ENCODE results near the gene TPCN1. TPM values are rescaled to one million over a fixed set of nuclear protein-coding genes. Genes with fewer than 3 reads are reported as not detected.

TPCN1 gene
- total RNA-seq, 1 donor from 2014 or later, result 8.4 TPM

DNA sequence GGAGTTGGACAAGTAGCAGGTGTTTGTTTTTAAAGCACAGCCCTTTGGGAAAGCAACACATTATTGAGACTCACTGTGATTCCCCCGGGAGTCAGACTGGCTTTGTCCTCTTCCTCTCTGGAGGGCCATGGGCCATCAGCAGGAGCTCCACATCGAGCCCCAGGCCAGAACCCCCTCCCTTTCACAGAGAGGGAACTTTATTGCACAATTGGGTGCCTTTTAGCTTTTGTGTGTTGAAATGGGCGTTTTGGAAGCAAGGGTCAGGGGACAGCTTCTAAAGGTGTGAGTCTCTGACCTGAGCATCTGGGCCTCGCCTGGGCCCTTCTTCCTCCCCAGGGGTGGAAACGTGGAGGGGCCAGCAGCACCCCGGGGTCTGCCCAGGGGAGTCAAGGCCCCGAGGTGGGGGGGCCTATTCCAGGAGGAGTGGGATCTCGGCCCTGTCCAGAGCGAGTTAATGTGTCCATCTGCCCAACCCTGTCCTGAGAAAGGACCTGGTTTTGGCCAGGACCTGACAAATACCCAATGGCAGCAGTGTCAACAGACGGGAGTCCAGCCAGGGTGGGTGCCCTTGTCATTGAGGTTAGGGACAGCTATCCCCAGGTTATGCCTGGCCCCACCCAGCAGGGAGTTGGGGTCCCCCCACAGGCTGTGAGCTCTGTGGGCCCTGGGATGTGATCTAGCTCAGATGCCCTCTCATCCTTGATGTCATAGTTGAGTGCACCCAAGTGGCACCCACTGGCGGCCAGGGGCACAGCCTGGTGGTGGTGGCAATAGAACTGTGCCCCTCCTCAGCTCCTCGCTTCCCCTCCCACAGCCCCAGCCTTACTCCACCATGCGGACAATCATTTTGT lies 76.6 kb downstream of the TPCN1 start:
- Mint-ChIP-seq H3K27ac (ENCODE audit: unreplicated experiment) (no peak overlapping the region), H3K4me1 (ENCODE audit: unreplicated experiment) (peaks cover 7% of the 10 kb centered on the region), H3K9me3 (ENCODE audit: unreplicated experiment) (no peaks in the 10 kb centered on the region), H3K36me3 (ENCODE audit: low read depth, unreplicated experiment) (peaks cover 16% of the 10 kb centered on the region), H3K4me3 (ENCODE audit: unreplicated experiment) (no peak overlapping the region), H3K27me3 (ENCODE audit: unreplicated experiment) (no peaks in the 10 kb centered on the region)
- no peak for DNase-seq (ENCODE audit: low spot score)
- TF ChIP-seq, protein P1, sequence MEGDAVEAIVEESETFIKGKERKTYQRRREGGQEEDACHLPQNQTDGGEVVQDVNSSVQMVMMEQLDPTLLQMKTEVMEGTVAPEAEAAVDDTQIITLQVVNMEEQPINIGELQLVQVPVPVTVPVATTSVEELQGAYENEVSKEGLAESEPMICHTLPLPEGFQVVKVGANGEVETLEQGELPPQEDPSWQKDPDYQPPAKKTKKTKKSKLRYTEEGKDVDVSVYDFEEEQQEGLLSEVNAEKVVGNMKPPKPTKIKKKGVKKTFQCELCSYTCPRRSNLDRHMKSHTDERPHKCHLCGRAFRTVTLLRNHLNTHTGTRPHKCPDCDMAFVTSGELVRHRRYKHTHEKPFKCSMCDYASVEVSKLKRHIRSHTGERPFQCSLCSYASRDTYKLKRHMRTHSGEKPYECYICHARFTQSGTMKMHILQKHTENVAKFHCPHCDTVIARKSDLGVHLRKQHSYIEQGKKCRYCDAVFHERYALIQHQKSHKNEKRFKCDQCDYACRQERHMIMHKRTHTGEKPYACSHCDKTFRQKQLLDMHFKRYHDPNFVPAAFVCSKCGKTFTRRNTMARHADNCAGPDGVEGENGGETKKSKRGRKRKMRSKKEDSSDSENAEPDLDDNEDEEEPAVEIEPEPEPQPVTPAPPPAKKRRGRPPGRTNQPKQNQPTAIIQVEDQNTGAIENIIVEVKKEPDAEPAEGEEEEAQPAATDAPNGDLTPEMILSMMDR (IDR thresholded peaks at IDR 0.05; ENCODE audit: unreplicated experiment), result no peak

DNA sequence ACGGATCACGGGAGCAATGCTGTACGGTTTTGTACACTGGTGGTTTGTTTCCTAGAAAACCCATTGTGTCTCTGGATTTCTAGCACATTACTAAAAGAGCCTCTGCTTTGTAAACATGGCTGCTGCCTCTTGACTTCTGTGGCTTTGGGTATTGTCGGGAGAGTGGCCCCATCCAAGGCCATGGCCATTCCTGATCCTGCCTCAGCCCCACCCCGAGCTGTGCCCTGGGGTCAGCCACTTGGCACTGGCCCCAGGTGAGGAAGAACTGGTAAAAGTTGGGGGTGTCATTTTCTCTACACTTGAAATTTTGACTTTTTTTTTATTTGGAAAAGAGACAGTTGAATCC lies 77.2 kb downstream of the TPCN1 start:
- no peak for DNase-seq (ENCODE audit: low spot score)
- Mint-ChIP-seq H3K4me3 (ENCODE audit: unreplicated experiment) (no peak overlapping the region), H3K4me1 (ENCODE audit: unreplicated experiment) (peaks cover 12% of the 10 kb centered on the region), H3K9me3 (ENCODE audit: unreplicated experiment) (no peaks in the 10 kb centered on the region), H3K27ac (ENCODE audit: unreplicated experiment) (no peak overlapping the region), H3K27me3 (ENCODE audit: unreplicated experiment) (no peaks in the 10 kb centered on the region), H3K36me3 (ENCODE audit: low read depth, unreplicated experiment) (peaks cover 18% of the 10 kb centered on the region)
- TF ChIP-seq, protein P1 (IDR thresholded peaks at IDR 0.05; ENCODE audit: unreplicated experiment), result no peak

DNA sequence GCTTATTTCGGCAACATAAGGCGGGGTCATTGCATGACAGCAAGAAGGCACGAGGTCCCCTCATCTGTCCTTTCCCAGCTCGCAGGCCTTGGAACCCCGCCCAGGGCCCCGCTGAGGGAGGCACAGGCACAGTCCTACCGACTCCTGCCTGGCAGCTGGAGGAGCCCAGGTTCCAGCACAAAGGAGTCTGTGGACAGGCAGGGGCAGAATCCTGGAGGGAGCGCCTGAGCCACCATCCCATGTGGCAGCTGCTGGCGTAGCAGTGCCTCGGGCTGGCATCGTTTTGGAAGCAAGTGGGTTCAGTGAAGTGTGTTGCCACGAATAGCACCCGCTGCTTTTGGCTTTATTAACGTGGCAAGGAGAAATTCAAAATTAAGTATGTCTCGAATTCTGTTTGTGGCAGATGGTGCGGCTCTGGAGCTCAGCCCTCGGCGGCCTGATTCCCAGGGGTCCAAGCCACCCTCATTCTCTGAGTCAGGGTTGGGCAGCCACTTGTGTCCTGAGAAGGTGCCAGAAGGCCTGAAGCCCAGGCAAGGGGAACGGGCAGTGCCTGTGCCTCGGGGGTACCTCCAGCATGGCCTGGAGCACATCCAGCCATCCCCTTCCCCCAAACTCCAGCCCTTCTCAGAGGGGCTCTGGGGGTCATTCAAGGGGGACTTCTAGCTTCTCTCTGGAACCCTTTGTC lies 77.7 kb downstream of the TPCN1 start:
- no peak for DNase-seq (ENCODE audit: low spot score)
- H3K4me3 Mint-ChIP-seq (ENCODE audit: unreplicated experiment), result no peak overlapping the region
- peaks cover 12% of the 10 kb centered on the region for H3K4me1 Mint-ChIP-seq (ENCODE audit: unreplicated experiment)
- no peak overlapping the region for H3K27ac Mint-ChIP-seq (ENCODE audit: unreplicated experiment)
- peaks cover 1% of the 10 kb centered on the region for H3K27me3 Mint-ChIP-seq (ENCODE audit: unreplicated experiment)
- no peaks in the 10 kb centered on the region for H3K9me3 Mint-ChIP-seq (ENCODE audit: unreplicated experiment)
- peaks cover 18% of the 10 kb centered on the region for H3K36me3 Mint-ChIP-seq (ENCODE audit: low read depth, unreplicated experiment)
- TF ChIP-seq, protein P1 (IDR thresholded peaks at IDR 0.05; ENCODE audit: unreplicated experiment), result no peak

DNA sequence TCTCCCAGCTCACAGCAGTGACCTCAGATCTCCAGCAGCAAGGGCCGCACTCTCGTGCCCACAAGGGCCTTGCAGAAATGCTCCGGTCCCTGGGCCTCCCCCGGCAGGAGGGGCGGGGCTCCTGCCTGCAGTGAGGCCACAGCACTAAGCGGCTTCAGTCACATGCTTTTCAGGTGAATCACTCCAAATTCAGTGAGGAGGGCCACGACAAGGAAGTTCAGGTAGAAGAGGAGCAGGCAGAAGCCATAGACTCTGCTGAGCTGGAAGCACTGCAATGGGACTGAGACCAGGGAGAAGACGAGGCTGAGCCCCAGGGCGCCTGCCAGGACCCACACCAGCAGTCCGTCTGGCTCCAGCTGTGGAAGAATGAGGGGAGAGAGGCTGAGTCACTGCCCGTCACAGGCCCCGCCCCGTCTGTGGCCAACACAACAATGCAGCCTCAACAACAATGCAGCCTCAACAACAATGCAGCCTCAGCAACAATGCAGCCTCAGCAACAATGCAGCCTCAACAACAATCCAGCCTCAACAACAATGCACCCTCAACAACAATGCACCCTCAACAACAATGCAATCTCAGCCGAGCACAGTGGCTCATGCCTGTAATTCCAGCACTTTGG lies 78.5 kb downstream of the TPCN1 start:
- no peak for DNase-seq (ENCODE audit: low spot score)
- Mint-ChIP-seq H3K27ac (ENCODE audit: unreplicated experiment) (no peak overlapping the region), H3K27me3 (ENCODE audit: unreplicated experiment) (peaks cover 1% of the 10 kb centered on the region), H3K9me3 (ENCODE audit: unreplicated experiment) (no peaks in the 10 kb centered on the region), H3K4me1 (ENCODE audit: unreplicated experiment) (peaks cover 12% of the 10 kb centered on the region), H3K36me3 (ENCODE audit: low read depth, unreplicated experiment) (peaks cover 18% of the 10 kb centered on the region), H3K4me3 (ENCODE audit: unreplicated experiment) (no peak overlapping the region)
- TF ChIP-seq, protein P1 (IDR thresholded peaks at IDR 0.05; ENCODE audit: unreplicated experiment), result no peak

All from endothelial cell (in vitro differentiated cells).